Measurements from ENCODE around the gene XPR1.

XPR1 gene

GRCh38 chr1:180916771-180917170, 284.9 kb downstream of the XPR1 start:
- DNase-seq (ENCODE audit: low read depth): no peak

DNA sequence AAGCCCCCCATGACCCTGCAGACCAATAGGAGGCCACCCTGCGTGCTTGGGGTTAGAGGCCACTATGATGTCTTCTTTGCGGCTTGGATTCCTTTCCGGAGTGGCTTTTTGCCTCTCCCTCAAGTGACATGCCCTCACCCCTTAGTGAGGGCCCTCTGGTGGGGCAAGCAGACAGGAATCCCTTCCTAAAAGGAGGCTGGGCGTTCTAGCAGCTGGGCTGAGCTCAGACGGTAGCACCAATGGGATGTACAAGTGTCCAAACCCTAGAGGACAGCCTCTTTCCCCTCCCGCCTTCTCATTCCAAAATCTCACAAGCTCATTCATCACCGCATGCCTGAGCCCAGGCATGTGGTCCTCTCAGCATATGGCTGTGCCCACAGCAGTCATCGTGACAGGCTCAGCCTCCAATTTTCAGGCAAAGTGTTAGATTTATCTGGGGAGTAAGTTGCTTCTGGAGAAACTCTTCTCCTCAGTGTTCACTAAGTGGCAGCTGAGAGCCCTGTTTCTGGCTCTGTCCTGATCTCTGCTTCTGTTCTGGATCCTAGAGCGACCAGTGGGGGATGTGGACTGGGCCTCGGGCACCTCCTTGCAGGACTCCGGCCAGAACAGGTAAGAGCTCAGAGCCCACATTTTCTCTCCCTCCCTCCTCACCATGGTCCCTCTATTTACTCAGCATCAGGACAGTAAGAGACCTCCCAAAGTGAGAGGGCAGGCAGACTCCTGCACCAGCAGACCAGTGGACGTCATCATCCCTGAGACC, 285.7 kb downstream of the XPR1 start:
- DNase-seq (ENCODE audit: low read depth): no peak

DNA sequence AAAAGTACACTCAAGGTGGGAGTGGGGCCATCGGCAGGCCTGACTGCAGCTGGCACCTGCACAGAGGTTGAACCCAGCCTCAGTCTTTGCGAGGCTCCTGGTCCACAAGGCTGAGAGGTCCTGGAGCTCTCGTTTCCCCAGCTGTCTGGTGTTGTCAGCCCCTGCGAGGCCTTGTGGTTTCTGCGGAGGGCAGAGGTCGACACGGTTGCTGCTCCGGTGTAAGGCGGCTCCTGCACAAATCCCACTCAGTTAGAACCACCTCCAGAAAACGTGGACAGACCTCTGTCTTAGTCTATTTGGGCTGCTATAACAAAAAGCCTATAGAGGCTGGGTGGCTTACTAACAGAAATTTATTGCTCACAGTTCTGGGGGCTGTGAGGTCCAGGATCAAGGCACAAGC, 286.7 kb downstream of the XPR1 start:
- no peak for DNase-seq (ENCODE audit: low read depth)

DNA sequence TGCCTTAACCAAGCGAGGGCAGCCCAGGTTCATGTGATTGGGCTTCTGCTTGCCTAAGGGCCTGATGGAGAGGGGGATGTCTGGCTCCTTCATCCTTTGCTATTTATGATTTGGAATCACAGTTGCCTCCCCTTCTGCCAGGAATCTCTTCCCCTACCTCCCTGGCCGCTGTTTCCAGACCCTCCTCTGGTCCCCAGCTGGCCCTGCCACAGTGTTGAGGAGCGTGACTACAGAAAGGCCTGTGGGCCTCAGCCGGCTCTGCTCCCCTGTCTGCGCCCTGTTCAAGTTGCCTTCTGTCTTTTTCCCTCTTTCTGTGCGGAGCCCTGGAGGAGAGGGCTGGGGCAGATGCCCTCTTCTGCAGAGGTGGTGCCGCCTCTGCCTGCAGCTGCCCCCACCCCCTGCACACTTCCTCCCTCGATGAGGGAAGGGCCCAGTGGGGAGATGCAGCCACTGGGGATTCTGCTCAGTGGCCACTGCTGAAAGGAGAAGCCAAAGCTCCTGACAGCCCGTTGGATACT, 287.4 kb downstream of the XPR1 start:
- DNase-seq (ENCODE audit: low read depth): no peak

GRCh38 chr1:180920193-180920592, 288.4 kb downstream of the XPR1 start:
- no peak for DNase-seq (ENCODE audit: low read depth)

- DNase-seq (ENCODE audit: low read depth): no peak
Measured at GRCh38 chr1:180920702-180921101, 288.9 kb downstream of the XPR1 start.

DNA sequence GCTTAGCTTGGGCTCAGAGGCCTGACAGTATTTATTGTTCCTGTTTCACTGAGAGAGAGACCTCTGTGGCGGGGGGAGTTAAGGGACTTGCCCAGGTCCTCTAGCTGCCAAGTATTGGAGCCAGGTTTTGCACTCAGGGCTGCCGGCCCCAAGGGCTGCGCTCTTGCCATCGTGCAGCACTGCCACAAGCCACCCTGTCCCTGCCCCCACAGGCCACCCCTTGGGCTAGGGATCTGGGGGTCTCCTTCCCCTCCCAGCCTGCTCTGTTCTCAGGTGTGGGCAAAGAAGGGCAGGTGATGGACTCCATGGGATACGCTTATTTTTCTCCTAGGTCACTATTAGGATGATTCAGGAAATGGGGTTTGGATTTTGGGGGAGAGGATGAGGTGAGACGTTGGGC, 289.6 kb downstream of the XPR1 start:
- DNase-seq (ENCODE audit: low read depth): no peak

DNA sequence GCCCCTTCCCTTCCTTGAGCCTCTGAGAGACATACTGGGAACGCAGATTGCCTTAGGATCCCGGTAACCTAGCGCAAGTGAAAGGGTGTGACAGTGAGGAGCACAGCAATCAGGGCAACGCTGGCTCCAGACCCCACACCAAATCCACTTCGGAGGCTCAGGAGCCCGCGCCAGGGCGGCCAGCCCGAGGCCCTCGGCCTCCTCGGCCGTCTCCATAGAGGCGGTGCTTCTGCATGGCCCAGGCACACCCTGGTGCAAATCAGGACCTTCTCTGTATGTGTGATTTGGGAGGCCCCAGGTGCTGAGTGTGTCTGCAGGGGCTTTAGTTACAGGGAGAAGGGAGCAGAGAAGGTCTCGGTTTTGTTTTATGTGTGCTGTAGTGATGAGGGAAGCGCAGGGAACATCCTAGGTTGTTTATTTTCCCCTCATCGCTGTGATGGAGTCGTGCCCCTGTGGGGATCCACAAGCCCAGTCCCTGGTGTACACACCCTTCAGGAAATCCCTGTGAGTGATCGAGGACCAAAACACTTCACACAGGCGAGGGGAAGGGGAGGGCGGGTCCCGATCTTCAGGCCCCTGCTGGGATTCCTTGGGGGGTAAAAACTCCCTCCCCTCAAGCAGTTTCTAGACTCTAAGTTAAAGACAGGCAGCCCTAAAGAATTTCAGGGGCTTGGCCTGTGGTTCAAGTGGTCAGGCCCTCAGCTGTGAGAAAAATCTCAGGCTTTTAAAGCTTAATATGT, 290.2 kb downstream of the XPR1 start:
- no peak for DNase-seq (ENCODE audit: low read depth)

DNA sequence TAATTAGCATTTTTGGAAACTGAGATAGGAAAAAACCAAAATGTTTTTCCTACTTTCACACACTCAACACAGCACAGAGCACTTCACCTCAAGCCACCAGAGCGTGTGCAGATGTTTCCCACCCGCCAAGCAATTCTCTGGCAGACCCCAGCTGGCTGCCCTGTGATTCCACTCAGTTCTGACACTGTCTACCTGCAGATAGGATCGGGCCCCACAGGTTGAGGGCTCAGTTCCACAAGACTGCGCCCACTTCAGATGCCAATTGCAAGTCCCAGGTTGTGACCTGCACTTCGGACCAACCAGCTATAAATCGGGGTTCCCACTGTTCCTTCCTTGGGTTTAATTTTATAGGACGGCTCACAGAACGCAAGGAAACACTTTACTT, 290.8 kb downstream of the XPR1 start:
- no peak for DNase-seq (ENCODE audit: low read depth)

GRCh38 chr1:180923021-180923841, 291.4 kb downstream of the XPR1 start:
- no peak for DNase-seq (ENCODE audit: low read depth)

DNA sequence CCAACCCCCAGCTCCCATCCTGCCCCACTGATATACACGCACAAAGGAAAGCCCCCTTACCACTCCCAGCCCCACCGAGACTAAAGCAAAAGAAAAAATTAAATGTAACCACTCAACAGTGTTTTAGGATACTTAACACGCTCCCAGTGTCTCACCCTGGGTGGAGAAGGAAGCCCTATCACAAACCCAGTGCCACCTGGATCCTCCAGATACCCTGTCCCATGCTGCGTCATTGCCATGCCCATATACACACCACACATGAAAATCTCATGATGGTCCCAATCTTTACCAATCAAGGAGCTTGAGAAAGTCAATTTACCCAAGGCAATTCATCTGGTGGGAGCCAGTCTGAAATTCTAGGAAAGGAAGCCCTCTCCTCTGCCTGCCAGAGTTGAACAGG, 292.1 kb downstream of the XPR1 start:
- DNase-seq (ENCODE audit: low read depth): no peak

GRCh38 chr1:180924939-180925338, 293.1 kb downstream of the XPR1 start:
- no peak for DNase-seq (ENCODE audit: low read depth)

DNA sequence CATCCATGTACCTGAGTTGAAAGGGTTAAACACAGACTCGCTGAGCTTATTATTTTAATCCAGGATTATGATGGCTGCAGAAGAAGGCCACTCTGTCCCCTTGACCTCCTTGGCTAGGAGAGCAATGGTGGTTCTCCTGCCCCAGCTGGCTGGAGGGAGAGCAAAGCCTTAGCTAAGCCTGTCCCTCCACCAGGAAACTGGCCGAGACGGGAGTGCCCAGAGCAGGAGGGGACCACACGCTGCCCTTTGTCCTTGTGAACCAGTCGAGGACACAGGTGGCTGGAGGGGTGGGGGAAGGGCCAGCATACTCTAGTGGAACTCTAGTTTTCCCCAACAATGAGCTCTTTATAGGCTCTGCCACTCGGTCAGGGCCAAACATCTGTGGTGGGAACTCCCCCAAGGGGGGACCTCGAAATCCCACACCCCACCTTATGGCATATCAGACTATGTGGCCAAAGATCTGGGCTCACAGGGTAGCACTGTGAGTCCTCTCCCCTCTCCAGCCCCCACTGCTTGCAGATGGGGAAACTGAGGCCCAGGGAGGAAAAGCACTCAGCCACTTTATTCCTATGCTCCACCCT, 293.7 kb downstream of the XPR1 start:
- no peak for DNase-seq (ENCODE audit: low read depth)

DNA sequence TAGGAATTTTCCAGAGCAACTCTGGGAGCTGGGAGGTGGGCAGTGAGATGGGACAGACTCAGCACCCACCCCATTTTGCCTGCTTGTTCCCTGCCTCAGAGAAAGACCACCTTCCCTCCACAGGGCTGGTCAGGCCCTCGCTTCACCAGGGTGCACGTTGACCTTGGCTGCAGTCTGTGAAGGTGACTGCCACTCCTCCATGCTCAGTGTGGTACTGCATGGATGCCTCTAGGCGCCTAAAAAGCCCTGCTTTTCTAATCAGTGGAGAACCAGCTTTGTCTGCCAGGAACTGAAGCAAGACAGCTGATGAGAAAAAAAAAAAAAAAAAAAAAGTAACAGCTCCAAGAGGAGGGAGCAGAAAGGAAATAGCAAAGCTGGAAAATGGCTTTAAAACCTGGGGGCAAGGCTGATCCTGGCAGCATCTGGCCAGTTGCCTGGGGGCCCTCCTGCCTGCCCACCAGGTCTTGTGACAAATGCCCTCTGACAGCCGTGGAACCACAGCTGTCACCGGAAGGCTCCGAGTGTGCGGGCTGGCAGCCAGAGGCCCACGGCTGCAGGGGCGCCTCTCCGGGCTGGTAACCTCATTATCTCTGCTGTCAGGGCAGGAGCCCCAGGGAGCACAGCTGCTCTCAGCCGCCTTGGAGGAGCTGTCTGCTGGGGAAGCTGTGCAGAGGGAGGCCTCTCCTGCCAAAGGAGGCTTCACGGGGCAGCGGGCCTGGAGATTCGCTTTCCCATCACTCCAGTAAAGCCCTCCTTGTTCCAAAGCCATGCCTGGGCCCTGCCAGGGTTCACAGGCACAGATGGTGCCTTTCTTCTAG, 294.6 kb downstream of the XPR1 start:
- DNase-seq (ENCODE audit: low read depth): no peak

DNA sequence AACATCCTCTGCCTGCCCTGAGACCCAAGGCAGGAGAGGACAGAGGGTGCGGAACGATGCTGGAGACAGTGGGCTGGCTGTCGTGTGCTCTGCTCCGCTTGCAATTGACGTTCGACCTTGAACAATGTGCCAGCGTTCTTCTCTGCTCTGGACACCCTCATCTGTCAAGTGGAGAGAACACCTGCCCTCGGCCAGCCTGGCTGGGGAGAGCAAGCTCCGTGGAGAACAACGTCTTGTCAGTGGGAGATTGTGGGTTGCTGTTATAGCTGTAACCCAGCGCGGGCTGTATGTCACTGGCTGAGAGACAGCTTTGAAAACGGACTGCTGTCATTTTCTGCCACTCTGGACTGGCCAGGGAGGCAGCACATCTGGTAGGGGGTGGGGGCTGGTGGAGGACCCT, 295.5 kb downstream of the XPR1 start:
- no peak for DNase-seq (ENCODE audit: low read depth)

DNA sequence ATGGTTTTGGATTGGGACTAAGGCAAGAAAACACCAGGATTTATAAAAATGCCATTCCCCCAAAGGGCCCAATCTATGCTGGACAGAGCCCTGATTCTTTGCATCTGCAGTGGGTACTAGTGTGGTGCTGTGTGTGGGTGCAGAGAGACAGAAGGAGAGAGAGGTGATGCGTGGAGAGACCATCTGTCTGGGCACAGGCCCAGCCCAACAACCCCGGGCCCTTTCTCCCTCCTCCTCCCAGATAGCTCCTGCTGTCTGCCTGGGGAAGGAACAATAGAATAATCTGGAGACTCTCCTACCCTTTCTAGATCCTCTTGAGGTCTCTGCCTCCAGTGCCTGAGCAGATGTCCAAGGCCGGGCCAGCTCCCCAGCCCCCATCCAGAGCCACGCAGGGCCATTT, 296.0 kb downstream of the XPR1 start:
- DNase-seq (ENCODE audit: low read depth): no peak

- DNase-seq (ENCODE audit: low read depth): no peak
Measured at GRCh38 chr1:180928331-180929230, 296.8 kb downstream of the XPR1 start.

DNA sequence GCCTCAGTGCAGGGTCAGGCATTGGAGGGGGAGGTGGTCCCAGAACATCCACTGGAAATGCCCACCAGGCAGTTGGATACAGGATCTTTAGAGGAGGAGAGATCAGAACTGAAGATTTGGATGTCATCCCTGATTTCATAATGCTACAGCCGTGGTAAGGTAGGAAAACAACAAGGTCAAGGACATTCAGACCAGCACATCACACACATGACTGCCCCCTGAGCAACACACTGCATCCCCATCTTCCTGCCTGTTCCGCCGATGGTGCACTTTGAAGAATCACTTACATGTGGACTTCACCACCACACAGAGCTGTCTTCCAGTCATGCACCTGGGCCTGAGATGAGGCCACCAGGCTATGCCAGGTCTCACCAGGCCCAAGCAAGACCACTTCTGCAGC, 297.6 kb downstream of the XPR1 start:
- DNase-seq (ENCODE audit: low read depth): no peak

DNA sequence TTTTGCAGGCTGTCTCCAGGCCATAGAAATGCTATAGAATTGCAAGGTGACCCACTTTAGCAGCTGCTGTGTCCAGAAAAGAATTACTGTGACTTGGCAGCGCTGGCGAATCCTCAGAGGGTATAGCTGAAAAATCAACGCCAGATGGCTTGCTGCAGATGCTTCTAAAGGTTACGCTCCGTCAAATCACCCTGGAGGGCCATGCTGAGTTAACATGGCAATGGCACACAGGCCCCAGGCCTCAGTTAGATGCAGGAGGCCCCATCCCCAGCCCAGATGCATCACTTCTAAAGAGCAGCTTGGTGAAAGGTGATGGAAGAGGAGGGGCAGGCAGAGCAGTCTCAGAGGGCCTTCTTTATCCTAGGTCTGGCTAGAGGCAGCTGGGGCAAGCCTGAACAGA, 298.9 kb downstream of the XPR1 start:
- DNase-seq (ENCODE audit: low read depth): no peak

DNA sequence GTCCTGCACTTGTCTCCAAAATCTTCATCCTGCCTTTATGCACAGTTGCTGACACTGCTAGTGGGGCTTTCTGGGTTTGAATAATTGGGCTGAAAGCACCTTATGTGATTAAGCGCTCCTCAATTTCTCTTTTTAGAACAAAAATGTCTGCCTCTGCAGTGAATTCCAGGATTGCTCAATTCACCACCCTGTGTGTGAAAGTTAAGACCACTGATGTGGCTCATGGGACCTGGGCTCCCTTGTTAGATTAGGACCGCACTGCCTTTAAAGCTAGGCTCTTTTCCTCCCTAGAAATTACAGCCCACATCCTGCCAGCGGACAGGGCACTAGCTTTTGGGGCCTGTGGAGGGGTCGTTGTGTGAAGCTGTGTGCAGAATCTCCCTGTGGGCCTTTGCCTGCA, 299.7 kb downstream of the XPR1 start:
- no peak for DNase-seq (ENCODE audit: low read depth)

All from activated T-cell treated with anti-CD3 and anti-CD28 coated beads for 1 hour (primary cell).